ENCODE measurements around the gene YEATS4. TPM values are rescaled to one million over a fixed set of nuclear protein-coding genes. Genes with fewer than 3 reads are reported as not detected.

Gene YEATS4
- total RNA-seq, 2 donors from 2014 or later = 7.2 to 9.8 TPM

- intact Hi-C loops (cut with DNase I) = no loop called here
- DNase-seq (no peak), ATAC-seq (no peak)
Measured at GRCh38 chr12:69423037-69423905, 63.7 kb downstream of the YEATS4 start.

GRCh38 chr12:69425417-69425816 is 65.9 kb downstream of the YEATS4 start:
- intact Hi-C loops (cut with DNase I) = no loop called here
- no peak for DNase-seq
- no peak for ATAC-seq

GRCh38 chr12:69428351-69429073 is 69.0 kb downstream of the YEATS4 start:
- intact Hi-C loops (cut with DNase I) = no loop called here
- no peak for DNase-seq
- ATAC-seq = peak in 1 of 2 donors; percentile 56

GRCh38 chr12:69430942-69431590 is 71.5 kb downstream of the YEATS4 start:
- ATAC-seq (peak; percentile 83 to 91), DNase-seq (peak; percentile 41)
- intact Hi-C loops (cut with DNase I) = loop anchor here in 1 of 2 donors (5.0 kb wide), 1 partner anchor 41 kb away; the partner anchor contains the start of gene FRS2

GRCh38 chr12:69431591-69432222 is 72.2 kb downstream of the YEATS4 start:
- DNase-seq = no peak
- intact Hi-C loops (cut with DNase I) = loop anchor here in 1 of 2 donors (5.0 kb wide), 1 partner anchor 41 kb away; the partner anchor contains the start of gene FRS2
- ATAC-seq = peak; percentile 68 to 71

GRCh38 chr12:69433653-69434052 is 74.1 kb downstream of the YEATS4 start:
- DNase-seq (no peak), ATAC-seq (no peak)
- intact Hi-C loops (cut with DNase I) = loop anchor here in 1 of 2 donors (5.0 kb wide), 1 partner anchor 39 kb away; the partner anchor contains the start of gene FRS2

- DNase-seq = no peak
- no peak for ATAC-seq
- intact Hi-C loops (cut with DNase I) = no loop called here
Measured at GRCh38 chr12:69435644-69436043, 76.1 kb downstream of the YEATS4 start.

GRCh38 chr12:69437073-69437472 is 77.5 kb downstream of the YEATS4 start:
- intact Hi-C loops (cut with DNase I) = no loop called here
- ATAC-seq (no peak), DNase-seq (no peak)

- ATAC-seq = no peak
- no peak for DNase-seq
- intact Hi-C loops (cut with DNase I) = no loop called here
Measured at GRCh38 chr12:69438539-69438938, 79.0 kb downstream of the YEATS4 start.

GRCh38 chr12:69440016-69440415 is 80.5 kb downstream of the YEATS4 start:
- ATAC-seq (no peak), DNase-seq (no peak)
- intact Hi-C loops (cut with DNase I) = no loop called here

Other genes starting within 250 kb of the YEATS4 start
- 10 to 100 TPM; 34.5 to 42.4 TPM for gene CPSF6, start 120.2 kb upstream of the YEATS4 start, total RNA-seq
- gene LYZ, start 11.4 kb upstream of the YEATS4 start, total RNA-seq = 10 to 100 TPM; 23.1 to 80.0 TPM
- 10 to 100 TPM; 21.3 to 30.7 TPM for gene FRS2, start 110.6 kb downstream of the YEATS4 start, total RNA-seq
- 100 to 1,000 TPM in 1 of 2 donors, 10 to 100 TPM in 1; 96.8 to 115 TPM for gene CCT2, start 225.7 kb downstream of the YEATS4 start, total RNA-seq